Renal pelvis (tissue), 4 donors: ENCODE measurements around the gene IDUA. TPM values are rescaled to one million over a fixed set of nuclear protein-coding genes. Genes with fewer than 3 reads are reported as not detected.

ENCODE experiments used
- DNase-seq: peaks from one replicate; pipeline ENCODE4 v3.0.0-alpha.2; 2013
- polyA plus RNA-seq, 3 donors: library from polyadenylated mRNA; unstranded; fragments of 120-200 nt; gene quantifications; one replicate each; pipeline ENCODE4 v1.2.1, GENCODE V29; 2013; ENCODE audit not compliant: insufficient read length in 3 of 3

The IDUA gene
- polyA plus RNA-seq, 3 donors = 17.2 to 19.8 (median 19.0) TPM

DNA sequence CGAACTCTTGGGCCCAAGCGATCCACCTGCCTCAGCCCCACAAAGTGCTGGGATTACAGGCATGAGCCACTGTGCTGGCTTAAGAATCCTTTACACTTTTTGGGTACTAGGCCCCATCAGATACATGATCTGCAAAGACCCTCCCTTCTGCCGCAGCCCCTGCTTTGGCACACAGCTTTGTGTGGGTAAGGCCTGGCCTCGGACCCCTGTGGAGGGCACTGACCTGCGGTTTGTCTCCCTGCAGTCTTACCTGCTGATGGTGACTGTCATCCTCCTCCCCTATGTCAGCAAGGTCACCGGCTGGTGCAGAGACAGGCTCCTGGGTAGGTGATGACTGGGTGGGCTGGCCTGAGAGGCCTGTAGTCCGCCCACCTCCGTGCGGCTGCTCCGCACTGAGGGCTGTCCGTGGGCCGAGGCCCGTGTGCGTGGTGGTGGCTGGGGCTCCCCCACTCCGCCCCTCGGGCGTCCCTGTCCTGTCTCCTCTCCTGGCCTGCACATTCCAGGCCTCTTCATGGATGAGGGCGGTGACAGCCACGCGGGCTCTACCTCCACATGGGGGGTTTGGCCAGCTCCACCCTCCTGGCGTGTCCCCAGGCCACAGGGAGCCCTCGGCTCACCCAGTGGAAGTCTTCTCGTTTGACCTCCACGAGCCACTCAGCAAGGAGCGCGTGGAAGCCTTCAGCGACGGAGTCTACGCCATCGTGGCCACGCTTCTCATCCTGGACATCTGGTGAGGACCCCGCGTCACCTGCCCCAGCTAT lies 31.5 kb upstream of the IDUA start:
- no peak for DNase-seq

DNA sequence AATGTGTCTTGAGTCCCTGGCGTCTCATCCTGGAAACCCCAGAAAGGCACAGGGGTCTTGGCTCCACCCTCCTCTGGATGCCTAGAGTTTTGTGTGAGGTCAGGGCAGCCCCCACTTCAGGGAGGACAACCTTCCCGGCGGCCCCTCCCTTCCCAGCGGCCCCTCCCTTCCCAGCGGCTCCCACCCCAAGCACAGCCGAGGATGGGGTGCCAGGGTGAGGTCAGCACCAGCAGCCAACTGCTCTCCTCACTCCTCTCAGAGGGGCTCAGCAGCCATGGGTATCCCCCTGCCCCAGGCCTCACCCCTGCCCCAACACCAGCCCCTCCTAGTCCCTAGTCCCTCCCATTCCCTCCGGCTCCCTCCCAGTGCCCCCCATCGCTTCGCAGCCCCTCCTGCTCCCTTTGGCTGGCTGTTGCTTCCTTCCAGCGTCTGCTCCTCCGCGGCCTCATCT lies 30.9 kb upstream of the IDUA start:
- no peak for DNase-seq

DNA sequence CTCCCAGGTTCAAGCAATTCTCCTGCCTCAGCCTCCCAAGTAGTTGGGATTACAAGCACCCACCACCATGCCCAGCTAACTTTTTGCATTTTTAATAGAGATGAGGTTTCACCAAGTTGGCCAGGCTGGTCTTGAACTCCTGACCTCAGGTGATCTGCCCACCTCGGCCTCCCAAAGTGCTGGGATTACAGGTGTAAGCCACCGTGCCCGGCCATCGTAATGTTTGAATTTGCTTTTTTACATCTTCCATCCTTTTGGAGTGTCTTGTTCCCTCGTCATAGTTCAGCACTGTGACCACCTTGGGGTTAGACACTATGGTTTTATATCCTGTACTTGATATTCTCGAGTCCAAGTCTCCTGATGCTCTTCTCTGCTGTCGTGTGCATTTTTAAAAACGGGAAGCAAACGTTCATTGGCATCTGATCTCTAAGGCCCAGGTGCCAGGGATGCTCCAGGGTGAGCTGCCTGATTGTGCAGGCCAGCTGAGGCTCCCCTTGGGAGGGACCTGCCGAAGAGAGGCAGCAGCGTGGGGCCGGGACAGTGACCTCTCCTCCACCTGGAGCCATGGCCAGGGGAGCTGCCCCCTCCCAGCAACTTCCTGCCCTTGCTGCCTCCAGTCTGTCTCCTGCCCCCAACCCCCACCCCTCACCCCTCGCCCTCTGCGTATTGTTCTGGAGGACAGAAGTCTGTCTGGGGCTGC lies 30.2 kb upstream of the IDUA start:
- no peak for DNase-seq

DNA sequence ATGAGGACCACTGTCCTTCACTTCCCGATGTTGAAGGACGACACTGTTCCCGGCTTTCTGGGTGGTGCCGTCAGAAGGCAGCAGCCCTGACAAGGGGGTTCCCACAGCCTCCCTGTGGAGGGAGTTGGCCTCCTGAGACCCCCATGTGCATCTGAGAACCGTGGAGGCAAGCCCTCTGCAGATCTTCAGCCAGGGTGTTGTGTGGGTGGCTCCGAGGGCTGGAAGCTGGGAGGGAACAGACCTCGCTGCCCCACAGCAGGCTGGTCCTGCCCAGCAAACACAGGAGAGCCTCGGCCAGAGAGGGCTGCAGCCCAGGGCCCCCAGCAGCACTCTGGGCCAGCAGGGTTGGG lies 29.6 kb upstream of the IDUA start:
- no peak for DNase-seq

DNA sequence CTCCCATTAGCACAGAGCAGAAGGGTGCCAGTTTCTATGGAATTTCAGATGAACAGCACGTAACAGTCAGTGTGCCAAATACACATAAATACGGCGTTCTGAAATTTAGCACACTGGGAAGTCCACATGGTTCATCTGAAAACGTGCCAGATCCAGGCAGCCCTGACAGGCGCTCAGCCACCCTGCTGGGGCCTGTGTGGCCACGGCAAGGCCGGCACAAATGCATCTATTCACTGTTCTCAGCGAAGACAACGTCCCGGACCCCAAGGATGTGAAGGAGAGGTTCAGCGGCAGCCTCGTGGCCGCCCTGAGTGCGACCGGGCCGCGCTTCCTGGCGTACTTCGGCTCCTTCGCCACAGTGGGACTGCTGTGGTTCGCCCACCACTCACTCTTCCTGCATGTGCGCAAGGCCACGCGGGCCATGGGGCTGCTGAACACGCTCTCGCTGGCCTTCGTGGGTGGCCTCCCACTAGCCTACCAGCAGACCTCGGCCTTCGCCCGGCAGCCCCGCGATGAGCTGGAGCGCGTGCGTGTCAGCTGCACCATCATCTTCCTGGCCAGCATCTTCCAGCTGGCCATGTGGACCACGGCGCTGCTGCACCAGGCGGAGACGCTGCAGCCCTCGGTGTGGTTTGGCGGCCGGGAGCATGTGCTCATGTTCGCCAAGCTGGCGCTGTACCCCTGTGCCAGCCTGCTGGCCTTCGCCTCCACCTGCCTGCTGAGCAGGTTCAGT lies 29.1 kb upstream of the IDUA start:
- no peak for DNase-seq

DNA sequence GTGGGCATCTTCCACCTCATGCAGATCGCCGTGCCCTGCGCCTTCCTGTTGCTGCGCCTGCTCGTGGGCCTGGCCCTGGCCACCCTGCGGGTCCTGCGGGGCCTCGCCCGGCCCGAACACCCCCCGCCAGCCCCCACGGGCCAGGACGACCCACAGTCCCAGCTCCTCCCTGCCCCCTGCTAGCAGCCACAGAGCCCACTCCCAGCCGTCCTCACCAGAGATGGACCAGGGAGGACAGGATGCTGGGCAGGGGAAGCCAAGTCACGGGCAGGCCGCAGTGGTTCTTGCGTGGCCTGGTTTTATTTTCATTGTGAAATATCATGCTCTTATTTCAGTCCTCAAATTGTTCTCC lies 28.6 kb upstream of the IDUA start:
- DNase-seq = no peak

DNA sequence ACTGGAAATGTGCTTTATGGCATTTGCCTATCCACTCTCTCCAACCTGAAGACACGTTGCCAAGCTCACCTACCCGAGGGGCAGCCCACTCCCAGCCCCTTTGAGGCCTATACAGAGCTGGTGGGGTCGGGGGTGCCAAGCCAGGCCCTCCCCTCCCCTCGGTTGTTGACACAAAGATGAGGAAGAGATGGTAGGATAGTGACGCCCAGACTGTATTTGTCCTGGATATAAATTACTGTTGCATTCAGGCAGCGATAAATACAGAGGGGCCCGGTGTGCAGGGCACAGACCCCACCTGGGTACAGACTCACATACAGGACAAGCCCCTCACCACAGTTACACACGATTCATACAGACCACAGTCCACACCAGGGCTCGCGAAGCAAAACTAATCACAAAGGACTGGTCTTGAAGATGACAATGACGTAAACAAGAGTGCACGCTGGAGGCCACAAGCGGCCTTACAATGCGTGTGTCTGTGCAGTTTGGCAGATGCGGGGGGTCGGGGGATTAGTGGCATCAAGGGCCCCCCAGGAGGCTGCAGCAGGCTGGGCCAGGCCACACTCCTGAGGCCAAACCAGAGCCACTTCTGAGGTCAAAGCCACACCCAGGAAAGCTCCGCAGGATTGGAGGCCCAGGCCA lies 28.0 kb upstream of the IDUA start:
- DNase-seq = no peak

DNA sequence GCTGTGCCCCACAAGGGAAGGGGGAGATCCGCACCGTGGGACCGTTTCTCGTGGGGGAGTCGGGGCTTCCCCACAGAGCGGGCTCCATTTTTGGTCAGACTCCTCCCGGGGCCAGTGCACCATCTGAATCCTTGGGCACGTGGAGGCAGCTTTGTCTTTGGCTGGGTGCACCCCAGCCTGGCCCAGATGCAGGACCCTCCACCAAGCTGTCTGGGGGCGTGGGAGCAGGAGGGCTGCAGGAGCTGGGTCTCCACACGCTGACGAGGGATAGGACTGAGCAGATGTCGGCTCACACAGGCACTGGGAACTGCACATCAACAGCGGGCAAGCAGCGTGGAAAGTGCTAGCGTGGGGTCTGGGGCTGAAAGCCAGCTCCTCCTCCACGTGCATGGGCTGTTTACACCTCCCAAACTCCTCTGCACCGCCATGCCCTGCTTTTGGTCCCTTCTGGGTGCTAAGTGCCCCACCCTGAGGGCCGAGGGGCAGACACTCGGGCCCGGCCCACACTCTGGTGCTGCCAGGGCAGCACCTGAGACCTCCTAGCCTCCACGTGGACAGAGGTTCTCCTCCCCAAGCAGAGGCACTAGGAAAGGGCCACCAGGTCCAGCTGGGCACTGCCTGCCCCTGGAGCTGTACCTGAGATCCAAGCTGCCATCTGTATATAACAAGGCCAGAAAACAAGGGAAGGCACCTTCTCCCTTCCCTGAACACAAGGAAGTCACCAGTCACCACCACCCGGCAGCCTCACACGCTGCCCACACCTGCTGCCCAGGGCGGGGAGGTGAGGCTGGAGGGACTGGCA lies 27.3 kb upstream of the IDUA start:
- DNase-seq = no peak

DNA sequence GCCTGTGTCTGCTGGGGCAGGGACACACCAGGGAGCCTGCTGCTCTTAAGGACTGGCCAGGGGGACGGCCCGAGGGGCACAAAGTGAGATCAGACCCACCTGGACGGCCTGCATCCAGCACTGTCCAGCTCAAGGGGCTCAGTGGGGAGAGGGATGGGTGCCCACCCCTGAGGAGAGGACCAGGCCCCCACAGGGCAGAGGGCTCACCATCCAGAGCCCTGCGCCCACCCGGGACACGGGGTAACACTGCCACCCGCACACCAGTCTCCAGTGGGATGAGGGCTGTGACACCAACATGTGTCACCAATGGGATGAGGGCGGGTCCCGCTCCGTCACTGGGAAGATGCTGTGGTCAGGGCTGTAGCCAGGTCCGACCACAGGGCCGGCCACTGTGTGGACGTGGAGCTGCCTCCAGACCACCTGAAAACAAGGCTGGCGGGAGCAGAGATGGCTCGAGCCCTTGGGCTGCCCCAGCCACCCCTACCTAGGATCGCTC lies 26.7 kb upstream of the IDUA start:
- DNase-seq = no peak

DNA sequence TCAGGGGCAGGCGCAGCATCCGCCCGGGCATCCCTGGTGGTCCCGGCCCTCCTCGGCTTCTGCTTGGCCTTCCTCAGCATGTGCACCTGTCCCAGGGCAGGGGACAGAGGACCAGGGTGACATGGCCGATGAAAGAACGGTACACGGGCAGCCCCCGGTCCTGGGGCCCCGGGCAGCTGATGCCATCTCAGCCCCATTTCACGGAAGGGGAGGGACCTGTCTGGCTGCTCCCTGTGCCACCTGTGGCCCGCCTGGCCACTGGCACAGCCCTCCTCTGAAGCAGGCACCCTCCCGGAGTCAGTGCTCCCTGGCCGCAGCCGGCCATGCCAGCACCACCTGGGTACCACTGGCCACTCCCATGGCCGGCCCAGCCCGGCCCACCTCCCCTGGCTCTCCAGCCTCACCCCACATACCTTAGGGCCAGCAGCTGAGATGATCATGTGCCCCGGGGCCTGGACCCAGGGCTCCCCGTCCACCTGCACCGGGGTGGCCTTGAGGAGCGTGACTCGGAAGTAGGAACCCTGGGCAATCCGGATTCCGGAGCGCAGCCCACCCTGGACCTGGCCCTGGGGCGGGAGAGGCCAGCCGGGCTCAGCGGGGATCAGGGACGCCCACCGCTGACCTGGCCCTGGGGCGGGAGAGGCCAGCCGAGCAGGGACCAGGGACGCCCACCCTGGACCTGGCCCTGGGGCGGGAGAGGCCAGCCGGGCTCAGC lies 26.1 kb upstream of the IDUA start:
- no peak for DNase-seq

DNA sequence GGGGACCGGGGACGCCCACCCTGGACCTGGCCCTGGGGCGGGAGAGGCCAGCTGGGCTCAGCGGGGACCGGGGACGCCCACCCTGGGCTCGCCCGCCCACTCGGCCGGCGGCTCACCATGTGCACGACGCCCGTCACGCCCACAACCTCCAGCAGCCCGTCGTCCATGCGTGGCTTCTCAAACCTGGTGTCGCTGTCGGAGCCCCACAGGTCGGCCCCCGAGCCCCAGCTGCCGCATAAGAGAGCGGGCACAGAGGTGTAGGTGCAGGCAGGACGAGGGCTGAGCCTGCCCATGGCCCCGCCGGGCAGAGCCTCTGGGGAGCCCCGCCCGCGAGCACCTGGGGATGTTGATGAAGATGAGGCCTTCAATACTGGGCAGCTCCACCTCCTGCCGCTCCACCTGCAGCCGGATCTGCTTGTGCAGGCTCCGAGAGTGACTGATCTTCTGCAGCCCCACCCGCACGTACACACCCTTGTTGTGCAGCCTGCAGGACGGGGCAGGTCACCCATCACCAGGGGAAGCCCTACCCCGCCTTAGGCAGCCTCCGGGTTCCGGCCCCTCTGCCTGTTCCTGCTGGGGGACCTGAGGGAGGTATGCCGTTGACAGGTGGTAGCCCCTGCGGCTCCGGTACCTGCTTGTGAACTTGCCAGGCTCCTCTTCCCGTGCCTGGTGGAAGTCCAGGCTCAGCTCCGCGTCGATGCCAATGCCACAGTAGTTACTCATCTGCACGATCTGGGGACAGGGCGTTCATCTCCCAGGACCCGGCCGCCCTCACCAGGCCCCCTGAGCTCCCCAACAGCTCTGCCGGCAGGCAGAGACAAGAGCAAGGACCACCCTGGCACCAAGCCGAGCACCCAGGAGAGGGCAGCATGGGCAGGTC lies 25.3 kb upstream of the IDUA start:
- DNase-seq = no peak

DNA sequence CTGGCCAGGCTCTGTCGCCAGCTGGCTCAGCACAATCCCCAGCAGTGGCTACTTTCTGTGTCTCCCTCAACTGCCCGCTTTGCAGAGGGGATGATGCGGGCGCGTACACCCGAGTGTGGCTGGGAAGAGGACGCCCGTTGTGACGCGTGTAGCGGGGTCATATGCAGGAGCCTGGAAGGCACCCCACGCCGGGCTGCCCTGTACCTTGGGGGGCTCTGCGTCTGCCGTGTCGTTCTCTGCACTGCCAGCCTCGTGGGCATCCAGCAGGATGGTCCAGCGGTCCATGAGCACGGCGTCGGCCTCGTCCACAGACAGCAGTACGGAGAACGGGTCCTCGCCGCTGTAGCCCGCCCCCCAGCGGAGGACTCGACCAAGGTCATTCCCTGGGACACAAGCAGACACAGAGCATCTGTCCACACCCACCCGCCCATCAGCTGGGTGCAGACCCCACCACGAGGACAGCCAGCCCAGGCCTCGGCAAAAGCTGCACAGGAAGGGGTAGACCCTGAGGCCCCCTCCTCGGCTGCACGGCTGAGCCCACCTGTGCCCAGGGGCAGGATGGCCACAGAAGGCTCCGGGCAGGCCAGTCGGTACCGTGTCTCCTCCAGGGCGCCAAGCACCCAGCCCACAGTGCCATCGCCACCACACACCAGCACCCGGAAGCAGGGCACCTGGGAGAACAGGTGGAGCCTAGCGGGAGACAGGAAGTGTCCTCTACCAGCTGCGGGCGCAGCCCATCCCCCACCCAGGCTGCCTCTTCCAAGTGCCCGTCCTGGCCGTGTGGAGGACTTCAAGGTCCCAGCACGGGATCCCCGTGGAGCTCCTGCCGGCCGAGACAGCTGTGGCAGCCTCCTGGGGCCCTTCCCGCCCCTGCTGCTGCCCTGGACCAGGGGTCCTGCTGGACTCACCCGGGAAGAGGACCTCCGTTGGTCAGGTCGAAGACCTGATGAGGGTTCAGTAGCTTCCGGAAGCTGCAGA lies 24.3 kb upstream of the IDUA start:
- no peak for DNase-seq

DNA sequence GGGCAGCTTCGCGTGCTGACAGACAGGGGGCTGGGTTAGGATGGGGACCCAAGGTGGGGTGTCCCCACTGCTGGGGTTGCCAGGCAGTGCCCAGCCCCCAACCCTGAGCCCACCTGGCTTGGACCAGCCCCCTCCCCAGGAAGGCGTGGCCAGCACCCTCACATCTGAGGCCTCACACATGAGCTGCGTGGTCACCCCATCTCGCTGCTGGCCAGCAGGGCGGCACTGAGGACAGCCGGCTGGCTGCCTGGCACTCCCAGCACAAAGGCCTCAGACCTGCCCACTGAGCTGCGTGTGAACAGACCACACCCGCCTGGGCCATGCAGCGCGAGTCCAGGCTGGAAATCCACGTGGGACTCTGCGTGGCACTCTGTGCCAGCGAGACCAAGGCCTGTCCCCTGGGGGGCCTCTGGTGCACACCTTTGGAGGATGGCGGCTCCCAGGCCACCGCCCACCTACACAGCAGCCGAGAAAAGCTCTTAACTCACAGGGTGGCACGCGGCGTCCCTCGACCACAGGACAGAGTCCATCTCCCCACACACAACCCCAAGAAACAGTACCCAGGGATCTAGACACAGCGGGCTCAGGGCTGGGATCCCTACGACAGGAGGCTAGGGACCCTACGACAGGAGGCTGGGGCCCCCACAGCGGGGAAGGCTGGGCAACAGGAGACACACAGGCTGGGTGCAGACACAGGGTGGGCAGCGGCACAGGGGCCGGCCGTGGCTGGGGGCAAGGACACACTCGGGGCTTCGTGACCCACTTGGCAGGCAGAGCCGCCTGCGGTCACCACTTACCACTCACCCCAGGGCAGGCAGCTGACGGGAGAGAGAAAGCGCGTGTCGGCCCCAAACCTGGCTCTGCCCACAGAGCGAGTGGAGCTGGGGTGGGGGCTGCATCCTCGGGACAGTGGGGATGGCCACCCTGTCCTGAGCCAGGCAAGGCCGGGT lies 23.3 kb upstream of the IDUA start:
- no peak for DNase-seq

DNA sequence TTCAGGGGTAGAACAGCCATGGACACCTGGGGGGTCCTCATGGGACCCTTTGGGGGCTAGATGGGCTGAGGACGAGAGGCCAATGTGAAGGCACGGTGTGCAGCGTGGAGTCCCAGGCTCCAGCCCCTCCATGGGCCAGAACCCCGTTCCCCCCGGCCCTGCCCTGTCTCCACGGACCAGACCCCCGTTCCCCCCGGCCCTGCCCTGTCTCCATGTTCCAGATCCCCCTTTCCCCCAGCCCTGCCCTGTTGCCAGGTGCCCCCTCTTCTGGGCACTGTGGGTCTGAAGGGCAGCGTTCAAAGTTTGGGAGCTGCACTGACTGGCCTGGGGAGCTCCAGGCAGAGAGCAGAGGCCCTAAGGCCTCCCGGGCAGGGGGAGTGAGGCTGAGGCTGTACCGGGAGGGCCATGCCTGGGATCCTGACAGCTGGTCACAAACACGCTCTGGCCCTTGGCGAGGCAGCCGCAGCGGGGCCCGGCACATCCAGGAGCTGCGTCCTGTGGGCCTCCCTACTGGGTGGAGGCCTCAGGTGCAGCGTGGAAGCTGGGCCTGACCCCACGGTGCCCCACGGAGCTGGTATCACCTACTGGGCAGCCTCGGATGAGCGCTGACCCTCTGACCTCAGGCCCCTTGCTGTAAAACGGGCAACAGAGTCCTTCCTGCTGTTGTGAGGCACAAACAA lies 22.4 kb upstream of the IDUA start:
- DNase-seq = no peak

DNA sequence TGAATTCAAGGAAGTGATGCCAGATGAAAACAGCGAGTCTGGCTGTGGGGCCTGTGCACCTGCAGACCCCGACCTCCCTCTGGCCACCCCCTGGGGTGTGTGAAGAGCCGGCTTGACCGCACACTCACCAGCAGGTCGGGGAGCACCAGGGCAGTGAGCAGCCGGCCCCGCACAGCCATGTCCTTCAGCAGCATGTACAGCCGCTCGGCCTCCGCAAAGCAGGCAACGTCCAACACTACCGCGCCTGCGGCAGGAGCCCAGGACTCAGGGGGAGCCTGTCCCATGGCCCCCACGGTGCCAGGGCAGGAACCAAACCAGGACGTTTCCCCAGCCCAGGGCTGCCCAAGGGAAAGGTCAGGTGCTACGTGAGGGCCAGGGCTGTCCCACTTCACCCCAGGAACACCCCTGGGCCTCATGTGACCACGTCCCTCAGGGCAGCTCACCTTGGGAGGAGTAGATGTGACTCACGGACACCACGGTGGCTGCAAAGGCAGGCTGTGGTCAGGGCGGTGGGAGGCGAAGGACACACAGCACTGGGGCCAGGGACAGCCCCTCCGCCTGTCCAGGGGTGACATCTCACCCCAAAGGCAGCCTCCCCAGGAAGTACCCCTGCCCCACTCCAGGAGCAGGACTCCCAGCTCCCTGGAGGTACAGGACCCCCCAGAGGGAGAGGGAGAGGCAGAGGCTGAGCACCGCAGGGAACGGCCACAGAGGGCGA lies 21.6 kb upstream of the IDUA start:
- DNase-seq = no peak

DNA sequence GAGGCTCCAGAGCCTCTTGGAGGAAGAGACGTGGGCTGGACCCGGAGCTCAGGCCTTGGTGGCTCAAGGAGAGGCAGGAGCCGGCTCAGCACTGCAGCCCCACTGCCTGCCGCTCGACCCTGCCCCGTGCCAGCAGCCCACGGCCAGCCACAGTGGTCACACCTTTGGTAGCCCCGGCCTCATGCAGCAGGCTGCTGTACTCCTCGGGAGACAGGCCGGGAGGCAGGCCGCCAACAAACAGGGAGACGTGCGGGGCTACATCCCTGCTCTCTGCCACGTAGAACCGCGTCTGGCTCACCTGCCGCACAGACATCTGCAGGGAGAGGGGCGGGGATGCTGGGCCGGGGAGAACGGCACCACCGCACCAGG lies 21.1 kb upstream of the IDUA start:
- DNase-seq = no peak
